Activated CD4-positive, alpha-beta T cell treated with anti-CD3 and anti-CD28 coated beads, Interleukin-2, Interleukin-6, amounts not matched to agents 100 ng/mL and 50 ng/mL, durations not matched to agents 16 hours and 8 hours (primary cell): ENCODE results near the gene TRABD2B.

Experiments used
- DNase-seq: peaks from one replicate; pipeline ENCODE4 v3.0.0-alpha.2; 2020

The TRABD2B gene

DNA sequence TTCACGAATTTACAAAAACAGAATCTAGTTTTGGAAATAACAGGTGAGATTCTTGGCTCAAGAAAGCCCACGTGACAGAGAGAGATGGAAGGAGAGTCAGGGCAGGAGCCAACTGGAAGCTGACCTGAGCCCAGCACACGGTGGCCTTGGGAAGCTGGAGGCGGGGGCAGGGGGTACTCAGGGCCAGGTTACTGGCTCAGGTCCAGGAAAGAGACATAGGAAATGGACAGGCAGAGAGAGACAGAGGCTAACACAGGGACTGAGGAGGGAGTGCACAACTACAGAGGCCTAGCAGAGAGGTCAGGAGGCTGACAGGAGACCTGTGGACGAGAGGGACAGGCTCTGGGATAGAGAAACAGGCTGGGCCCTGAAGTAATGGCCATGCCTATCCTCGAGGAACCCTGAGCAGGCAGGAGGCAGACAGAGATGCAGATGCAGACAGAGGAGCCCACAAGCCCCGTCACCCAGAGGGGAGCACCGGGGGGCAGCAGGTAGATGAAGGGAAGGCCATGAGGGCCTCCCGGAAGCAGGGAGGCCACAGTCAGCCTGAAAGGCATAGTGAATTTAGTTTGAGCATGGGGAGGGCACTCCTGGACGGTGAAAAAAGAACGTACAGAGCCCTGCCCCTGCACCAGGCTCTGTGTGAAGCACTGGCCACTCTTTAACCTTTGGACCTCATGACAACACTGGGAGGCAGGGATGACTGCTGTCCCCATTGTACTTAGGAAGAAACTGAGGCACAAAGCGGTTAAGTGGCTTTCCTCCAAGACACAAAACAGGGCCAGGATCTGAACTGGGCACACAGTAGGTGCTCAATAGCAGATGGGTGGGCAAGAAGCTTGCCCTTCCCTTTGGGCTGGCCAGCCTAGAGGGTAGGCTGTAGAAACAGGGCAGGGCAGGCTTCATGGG, 230.1 kb downstream of the TRABD2B start:
- no peak for DNase-seq

DNA sequence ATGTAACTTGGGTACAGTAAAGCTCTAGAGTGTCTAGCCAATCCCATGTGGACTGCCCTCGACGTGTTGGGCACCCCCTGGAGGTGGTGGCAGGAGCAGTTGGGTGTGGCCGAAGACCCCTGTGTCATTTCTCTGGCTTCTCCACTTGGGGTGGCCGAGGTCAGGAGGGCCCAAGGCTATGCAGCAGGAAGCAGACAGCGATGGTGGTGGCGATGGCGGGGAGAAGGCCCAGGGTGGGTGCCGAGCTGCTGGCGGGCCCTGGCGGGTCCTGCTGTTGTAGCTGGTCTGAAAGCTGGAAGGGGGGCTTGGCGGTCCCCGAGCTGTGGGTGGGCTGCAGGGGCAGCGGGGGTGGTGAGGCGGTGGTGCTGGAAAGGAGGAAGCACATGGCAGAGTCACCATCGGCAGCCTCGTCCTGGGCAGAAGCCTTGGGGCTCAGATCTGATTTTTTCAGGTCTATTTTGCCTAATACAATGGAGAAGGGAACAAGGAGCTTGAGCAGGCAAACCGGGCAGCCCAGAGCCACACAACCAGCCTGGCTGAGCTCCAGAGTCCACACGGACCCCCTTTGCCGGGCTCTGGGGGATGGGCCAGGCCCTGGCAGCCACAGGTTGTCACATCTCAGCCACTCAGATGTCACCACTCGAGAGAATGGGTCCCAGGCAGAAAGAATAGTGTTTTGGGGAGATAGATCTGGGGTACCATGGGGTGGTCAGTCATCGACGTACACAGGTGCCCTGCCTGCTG, 231.3 kb downstream of the TRABD2B start:
- no peak for DNase-seq

DNA sequence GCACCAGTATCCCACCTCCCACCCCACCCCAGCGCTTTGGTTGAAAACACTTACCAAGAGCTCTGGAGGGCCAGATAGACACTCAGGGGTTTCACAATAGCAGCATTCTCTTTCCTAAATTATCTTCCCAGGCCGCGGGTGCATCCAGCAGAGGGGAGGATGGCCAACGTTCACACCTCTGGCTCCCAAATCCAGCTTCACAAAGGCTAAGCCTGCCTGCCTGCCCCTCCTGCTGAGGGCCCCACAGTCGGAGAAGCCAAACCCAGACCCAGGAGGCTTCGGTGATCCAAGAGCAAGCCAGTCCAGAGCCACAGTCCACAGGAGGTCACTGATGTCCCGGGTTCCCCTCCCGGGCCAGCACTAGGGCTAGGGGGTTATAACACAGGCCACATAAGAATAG, 231.9 kb downstream of the TRABD2B start:
- DNase-seq = no peak

DNA sequence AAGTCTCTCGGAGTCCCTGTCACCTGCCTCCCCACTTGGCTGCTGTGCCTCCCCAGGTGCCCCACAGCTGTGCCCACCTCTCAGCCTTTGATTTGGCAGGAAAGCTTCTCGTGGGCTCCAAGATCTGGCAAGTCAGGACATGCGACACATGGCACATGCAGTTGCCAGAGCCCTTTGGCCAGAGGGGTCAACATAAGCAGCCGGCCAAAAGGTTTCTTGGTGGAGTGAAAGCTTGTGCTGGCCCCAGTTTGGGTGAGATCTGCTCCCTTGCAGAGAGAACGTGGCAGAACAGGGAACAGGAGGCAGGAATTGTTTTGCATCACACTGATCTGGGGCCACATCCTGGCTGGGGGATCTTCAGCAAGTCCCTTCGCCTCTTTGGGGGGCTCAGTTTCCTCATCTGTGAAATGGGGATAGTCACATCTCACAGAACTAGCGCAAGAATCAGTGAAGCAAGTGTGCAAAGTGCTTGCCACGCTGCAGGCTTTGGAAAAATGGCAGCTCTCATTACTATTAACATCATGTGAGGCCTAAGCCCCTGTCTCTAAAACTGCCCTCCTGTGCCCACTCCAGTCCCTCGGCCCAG, 232.6 kb downstream of the TRABD2B start:
- no peak for DNase-seq

DNA sequence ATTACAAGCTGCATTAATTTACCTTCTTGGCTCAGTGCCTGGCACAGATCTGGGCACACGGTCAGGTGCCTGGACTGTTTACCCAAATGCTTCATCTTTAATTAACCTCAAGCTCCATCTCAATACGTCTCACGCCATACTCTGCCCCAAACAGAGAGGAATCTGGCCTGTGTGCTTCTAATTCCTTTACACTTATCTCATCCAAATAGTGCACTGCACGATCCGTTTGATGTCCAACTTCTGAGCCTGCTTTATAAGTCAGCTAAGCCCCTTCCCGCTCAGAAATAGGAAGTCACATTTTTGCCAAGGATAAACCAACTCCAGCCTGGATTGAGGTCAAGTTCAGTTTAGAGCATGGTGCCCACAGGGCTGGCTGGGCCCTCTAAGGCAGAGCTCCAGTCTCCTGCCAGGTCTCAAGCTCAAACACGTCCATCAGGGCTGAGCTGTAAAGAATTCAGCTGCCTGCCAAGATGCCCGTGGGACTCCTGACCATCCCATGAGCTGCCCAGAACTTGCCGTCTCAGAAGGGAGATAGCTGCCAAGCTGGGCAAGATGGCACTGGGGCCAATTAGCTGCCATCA, 233.5 kb downstream of the TRABD2B start:
- DNase-seq = no peak

DNA sequence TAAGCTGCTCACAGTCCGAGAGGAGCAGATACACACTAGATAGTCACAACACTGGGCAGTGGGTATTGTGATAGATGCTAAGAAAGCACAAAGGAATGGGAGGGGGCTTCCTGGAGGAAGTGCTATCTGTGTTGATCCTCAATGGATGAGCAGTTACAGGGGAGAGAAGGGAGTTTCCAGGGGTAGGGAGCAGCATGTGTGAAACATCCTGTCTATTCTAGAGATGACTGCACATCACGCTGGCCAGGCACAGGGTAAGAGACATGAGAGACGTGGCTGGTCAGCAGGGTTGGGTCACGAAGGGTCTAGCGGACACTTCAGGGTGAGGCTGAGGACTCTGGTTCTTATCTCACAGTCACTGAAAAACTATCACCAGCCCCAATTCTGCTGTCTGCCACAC, 235.2 kb downstream of the TRABD2B start:
- no peak for DNase-seq

DNA sequence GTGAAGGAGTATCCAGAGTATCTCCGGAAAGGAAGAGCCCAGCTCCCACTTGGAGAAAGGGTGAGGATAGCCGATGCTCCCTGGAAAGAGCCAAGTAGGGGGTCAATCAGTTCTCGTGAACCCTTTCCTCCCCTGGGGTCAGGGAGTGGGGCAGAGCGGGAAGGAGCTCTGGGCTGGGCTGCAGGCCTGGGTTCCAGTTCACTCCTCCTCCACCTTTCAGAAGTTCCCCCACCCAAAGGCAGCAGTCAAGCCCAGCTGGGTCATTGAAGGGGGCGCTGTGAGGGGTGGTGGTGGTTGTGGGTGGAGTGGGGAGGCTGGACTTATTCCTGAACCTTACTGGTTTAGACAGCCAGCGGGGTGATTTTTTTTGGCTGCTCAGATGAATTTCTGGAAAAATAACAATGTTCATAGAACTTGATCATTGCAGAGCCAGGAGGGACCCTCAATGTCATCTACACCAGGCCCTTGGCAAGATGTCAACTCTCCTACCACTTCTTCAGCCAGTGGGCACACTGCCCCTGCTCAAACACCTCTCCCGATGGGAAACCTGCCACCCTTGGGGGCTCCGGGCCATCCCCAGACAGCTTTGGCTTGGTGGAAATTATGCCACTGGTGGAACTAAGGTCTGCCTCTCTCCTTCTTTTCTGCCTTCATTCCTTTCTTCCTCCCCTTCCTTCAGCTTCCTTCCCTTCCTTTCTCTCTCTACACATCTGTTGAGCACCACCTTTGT, 235.8 kb downstream of the TRABD2B start:
- no peak for DNase-seq

DNA sequence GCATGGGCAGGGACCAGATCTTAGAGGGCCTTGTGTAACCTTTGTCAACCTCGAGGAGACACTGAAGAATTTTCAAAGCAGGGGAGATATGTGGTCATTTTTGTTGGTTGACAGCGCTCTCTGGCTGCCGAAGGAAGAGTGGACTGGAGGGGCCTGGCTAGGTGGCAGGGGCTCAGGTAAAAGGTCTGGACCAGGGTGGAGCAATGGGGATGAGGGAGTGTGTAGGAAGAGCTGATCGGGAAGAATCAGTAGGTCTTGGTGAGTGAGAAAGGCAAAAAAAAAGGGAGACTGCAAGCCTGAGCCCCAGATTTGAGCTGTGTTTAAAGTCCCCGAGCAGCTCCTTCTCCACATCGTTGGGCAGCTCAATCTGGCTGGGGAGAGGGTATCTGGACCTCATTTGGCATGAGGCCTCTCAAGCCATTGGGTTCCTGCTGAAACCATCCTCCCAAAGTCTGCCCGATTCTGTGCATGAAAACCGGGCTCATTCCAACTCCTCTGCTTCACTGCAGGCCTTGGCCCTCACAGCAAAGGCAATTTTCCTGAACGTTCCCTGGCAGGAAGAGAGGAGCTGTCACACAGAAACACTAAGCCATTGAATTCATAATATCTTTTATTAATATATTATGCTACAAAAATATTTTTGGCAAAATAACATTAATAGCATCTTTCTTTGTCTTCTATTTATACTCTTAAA, 237.1 kb downstream of the TRABD2B start:
- no peak for DNase-seq

DNA sequence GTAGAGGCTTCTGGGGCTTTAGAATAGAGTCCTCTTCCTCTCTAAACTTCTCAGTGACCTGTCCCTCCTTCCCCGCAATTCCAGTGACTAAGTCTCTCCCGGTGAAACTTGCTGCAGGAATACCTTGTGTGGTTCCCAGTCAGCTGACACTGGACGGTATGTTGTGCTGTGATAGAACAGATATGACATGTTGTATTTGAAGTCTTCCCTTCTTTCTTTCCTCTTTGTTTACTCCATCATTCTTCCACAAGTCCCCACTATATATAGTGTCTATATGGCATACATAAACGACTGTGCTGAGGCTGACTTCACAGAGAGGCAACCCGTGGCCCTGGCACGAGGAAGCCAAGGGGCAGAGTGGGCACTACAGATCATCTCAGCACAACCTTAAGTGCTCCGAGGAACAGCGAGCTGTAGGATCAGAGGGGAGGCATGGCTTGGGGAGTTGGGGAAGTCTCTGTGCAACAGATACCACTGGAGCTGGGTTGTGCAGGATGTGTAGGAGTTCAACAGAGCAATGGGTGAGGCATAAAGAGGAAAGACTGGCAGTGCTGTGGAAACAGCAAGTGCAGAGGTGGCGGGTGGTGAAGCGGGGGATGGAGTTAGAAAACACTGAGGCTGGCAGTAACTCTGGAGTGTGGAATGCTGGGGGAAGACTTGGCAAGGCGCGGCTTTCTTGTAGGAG, 237.8 kb downstream of the TRABD2B start:
- DNase-seq = no peak

DNA sequence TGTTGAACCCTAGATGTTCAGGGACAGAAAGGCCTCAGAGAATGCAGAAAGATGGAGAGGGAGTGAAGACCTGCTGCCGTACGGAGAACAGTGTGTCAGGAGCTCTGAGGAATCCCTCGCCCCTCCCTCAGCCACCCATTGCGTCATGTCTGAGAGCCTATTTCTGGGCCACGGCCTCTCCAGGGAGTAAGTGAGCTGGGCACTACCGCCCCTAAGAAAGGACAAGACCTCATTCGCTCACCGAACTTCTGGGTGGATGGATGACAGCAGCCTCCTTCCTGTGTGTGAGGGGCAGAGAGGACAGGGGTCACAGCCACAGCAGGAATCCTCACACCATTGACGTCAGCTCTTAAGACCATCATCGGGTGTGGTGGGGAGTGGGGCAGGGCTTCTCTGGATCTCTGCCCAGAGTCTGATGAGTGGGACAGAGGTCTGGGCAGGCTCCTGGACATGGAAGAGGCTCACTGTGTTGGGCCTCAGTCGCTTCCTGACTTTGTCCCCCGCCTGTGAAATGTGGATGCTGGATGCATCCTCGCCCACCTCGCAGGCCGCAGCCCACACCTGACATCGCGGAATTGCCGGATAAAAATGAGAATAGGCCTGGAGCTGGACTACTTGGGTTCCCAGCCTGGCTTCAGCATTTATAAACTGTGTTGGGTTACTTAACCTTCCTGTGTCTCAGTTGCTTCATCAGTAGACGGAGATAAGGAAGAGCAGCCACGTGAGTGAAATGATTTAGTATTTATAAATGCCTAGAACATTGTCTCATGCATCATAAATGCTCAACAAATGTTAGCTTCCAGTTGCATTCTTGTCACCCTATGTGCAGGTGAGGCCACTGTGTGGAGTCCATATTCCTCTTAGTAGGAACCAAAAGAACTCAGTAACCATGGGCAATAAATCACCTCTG, 238.6 kb downstream of the TRABD2B start:
- no peak for DNase-seq

DNA sequence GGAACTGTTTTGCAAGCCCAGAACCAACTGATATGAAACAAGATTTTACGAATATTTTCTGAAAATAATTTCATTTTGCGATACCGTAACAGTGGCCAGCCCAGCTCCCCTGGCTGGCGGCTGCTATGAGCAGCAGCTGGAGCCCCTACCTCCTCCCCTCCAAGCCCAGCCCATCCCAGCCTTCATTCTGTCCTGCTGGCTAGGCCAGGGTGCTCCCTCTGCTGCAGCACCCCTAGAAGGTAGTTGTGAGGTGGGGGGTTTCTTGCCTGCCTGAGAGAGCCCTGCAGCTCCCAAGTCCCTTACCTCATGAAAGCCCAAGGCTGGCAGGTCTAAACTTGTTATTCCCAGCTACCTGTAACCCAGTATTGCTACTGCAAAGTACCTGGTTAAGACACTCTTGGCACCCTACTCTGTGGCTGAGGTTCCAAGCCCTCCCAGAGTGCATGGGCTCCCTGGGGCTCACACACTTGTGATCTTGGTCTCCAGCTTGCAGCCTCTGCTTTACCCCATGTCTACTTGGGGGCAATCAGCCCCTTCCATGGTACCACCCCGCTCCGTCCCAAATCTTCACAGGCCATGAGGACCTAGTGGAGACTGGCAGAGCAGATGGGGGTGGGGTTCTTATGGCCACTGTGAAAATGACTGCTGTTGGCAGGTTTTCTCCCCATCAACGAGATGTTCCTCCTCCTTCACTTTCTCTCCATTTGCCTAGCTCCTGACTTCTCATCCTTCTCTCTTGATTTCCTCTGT, 239.8 kb downstream of the TRABD2B start:
- DNase-seq = no peak

DNA sequence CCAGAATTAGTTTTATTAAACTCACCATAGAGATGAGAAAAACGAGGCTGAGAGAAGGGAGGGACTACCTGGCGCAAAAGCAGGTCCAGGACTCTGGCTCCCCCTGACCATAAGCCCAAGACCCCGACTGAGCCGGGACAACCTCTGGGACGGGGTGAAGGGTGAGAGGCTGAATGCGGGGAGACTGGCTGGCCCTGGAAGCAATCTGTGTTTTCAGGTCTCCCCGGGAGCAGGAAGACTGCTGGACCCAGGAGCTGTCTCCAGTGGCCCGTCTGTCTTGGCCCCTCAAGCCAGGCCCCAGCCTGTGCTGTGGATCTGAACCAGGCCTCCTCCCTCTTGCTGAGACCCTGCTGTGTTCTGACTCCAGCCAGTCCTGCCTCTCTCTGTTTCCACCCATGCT, 240.8 kb downstream of the TRABD2B start:
- no peak for DNase-seq

DNA sequence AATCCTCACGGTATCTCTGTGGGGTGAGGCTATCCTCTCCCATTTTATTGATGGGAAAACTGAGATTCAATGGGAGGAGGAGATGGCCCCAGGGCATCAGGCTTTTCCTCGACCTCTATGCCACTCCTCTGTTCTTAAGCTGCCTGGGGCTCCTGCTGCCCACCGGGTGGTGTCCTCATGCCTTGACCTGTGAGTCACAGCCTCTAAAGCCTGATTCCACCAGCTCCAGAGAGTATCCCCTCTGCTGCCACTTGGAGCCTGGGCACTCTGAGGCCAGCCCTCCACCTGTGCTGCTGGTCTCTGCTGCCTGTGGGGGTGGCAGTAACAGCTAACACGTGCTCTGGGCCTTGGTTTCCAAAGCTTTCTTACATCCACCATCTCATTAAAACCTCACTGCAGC, 241.2 kb downstream of the TRABD2B start:
- no peak for DNase-seq

DNA sequence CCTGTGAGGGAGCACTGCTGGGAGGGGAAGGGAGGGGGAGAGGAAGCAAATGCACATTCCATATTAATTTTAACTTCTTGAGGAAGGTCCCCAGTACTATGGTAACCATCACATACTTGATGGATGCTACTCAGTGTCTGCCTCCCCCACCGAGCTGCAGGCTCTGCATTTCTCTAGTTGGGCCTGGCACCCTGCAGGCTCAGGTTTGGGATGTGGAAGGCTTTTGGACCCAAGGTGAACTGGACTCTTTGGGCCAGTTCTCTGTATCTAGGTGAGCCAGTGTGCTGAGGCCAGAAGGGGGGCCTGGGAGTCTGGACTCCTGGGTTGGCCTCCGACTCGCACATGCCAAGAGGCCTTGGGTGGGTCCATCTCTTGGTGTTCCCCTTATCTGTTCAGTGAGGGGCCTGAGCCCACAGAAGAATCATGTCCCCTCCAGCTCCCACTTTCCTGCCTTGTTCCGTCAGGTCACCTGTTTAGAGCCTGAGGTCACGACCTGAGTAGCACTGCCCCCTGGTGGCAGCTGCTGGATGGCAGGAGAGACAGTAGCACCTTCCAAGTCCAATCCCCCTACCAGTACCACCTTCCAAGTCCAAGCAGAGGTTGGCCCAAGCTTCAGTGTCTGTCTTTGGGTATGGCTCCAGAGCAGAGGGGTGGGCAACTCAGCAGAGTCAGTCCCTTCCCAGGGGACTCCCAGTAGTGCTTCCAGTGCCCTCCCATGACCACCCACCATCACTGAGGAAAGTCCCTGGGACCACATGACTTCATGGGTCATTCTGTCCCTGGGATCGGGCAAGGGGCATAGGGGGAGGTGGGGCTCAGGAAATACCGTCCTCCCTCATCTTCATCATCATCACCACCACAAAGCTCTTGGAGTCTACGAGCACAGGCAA, 241.8 kb downstream of the TRABD2B start:
- peak; percentile 72 for DNase-seq

DNA sequence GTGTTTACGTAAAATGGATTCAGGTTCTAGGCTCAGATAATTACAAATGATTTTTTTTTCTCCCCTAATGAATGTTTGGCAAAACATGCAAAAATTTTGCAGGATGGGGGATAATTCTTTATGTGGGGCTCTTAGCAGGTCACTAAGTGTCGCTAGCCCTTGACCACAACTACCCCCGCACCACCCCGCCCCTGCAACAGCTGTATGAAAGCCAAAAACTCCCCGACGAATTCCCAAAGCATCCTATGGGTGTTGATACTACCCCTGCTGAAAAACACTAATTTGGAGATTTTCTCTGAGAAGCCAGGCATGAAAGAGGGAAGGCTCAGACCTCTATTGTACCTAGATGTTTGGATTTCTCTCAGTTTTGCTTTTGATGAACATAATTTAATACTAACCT, 243.0 kb downstream of the TRABD2B start:
- DNase-seq = no peak

DNA sequence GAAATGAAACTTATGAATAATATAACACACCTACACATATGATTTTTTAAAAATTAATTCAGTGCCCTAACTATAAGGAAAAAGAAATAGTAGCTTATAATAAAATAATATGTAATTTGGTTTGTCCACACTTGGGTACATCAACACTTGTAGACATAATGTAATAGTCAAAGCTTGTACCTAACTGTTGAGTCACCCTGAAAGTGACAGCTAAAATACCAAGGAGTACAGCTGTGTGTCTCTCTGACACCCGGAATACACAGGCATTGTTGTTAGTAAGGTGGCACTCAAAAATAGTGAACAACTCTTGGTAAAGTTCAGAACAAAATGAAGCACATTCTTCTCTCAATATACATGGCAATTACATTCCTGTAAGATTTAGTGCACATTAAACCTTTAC, 243.4 kb downstream of the TRABD2B start:
- DNase-seq = peak; percentile 23

DNA sequence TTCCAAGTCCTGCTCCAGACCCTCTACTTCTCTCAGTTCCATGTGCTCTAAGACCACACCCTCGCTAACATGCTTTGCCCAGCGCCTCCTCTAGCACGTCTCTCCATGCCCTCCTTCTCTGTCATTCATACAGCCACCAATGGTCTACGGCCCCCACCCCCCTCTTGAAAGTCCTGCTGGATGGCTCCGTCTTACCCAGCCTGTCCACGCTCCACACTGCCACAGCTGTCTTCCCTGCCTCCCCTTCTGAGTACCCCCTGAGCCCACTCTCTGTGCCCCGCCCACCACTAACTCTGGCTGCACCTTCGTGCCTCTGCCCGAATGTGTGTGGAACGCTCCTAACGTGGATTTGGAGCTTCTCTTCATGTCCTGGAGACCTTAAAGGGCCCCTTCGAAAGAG, 244.6 kb downstream of the TRABD2B start:
- no peak for DNase-seq

DNA sequence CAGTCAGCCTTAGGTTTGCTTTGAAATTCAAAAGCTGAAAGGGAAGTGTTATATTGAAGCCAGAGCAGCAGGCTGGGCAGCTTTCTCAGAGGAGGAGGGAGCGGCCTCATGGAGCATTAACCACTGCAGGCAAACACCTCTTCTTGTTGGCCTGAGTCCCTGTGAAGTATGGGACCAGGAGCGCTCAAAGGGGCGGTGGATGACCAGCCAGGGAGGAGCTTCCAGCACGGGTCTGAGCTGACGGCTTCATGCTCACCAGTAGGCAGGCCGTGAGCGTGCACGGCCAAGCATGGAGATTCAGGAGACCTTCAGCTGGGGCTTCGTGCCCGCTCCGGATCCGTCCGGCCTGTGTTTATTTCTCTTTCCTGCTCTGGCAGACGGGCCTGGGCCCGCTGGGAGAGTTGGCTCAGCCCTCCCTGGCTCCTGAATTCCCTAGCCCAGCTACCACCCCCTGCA, 245.2 kb downstream of the TRABD2B start:
- no peak for DNase-seq
